CD14-positive monocyte (primary cell): ENCODE data around the gene FAM9C. TPM values are rescaled to one million over a fixed set of nuclear protein-coding genes. Genes with fewer than 3 reads are reported as not detected.
"Not testable (repeated sequence)": the region's sequence is repeated elsewhere in the genome, so short reads cannot be mapped to it uniquely, and the experiment has no call there.

Source experiments
- DNase-seq, 3 donors: peaks; one replicate each; pipeline ENCODE4 v3.0.0-alpha.2; 2011 to 2022
- H2AFZ ChIP-seq: 2 replicates; pipeline ENCODE4 v1.6.0; 2012; ENCODE audit warnings: mild to moderate bottlenecking, low read depth, low read length, inconsistent platforms; ENCODE audit not compliant: insufficient read depth, poor library complexity, severe bottlenecking
- H3K27ac ChIP-seq, 2 donors: 1 replicate in 1 of 2; 2 replicates in 1 of 2; pipeline ENCODE4 v1.5.1; 2012 to 2013; ENCODE audit warnings: low read length in 2 of 2, control low read depth in 1 of 2, inconsistent platforms in 1 of 2, low read depth in 1 of 2, mild to moderate bottlenecking in 1 of 2
- H3K27me3 ChIP-seq, 2 donors: one replicate each; pipeline versions ENCODE4 v1.6.0 to v1.6.1; 2011 to 2013; ENCODE audit warnings: low read length in 2 of 2; ENCODE audit not compliant: control insufficient read depth in 2 of 2, insufficient read depth in 2 of 2
- H3K36me3 ChIP-seq, 2 donors: replicated peaks in 1 of 2; 1 replicate in 1 of 2; 2 replicates in 1 of 2; pipeline versions ENCODE4 v1.5.1 to v1.6.1; 2012 to 2013; ENCODE audit warnings: low read length in 2 of 2, control low read depth in 1 of 2, inconsistent platforms in 1 of 2, mild to moderate bottlenecking in 1 of 2; ENCODE audit not compliant: insufficient read depth in 2 of 2, control insufficient read depth in 1 of 2
- H3K4me1 ChIP-seq, 2 donors: 1 replicate in 1 of 2; 2 replicates in 1 of 2; pipeline versions ENCODE4 v1.5.1 to v1.6.1; 2012 to 2013; ENCODE audit warnings: low read length in 2 of 2, control low read depth in 1 of 2, inconsistent platforms in 1 of 2, mild to moderate bottlenecking in 1 of 2, moderate library complexity in 1 of 2; ENCODE audit not compliant: insufficient read depth in 2 of 2, control insufficient read depth in 1 of 2
- H3K4me2 ChIP-seq: replicated peaks from 2 replicates; pipeline ENCODE3; 2012; ENCODE audit warnings: low read length, moderate library complexity, mild to moderate bottlenecking; ENCODE audit not compliant: poor library complexity, severe bottlenecking; ENCODE audit errors: extremely low read depth
- H3K4me3 ChIP-seq, 3 experiments: fragments of 200-600 bp in 1 of 3; sonication (generic) in 1 of 3; replicated peaks in 1 of 3; 1 replicate in 2 of 3; 2 replicates in 1 of 3; pipeline ENCODE4 v1.5.1; 2011 to 2013; ENCODE audit warnings: low read length in 3 of 3, mild to moderate bottlenecking in 3 of 3, control low read depth in 2 of 3, low read depth in 2 of 3, inconsistent platforms in 1 of 3, moderate library complexity in 1 of 3
- H3K79me2 ChIP-seq: 2 replicates; pipeline ENCODE4 v1.6.0; 2012; ENCODE audit warnings: mild to moderate bottlenecking, control low read depth, inconsistent platforms, low read length, moderate library complexity; ENCODE audit not compliant: insufficient read depth
- H3K9ac ChIP-seq: 2 replicates; pipeline ENCODE4 v1.6.0; 2017; ENCODE audit warnings: low read length, mild to moderate bottlenecking; ENCODE audit not compliant: insufficient read depth, poor library complexity, severe bottlenecking
- H3K9me3 ChIP-seq, 2 donors: replicated peaks in 1 of 2; 1 replicate in 1 of 2; 2 replicates in 1 of 2; pipeline versions ENCODE4 v1.5.1 to v1.6.1; 2012 to 2013; ENCODE audit warnings: low read length in 2 of 2, control low read depth in 1 of 2; ENCODE audit not compliant: control insufficient read depth in 1 of 2, insufficient read depth in 1 of 2
- H4K20me1 ChIP-seq: 2 replicates; pipeline ENCODE4 v1.6.0; 2012; ENCODE audit warnings: mild to moderate bottlenecking, low read length, control low read depth, moderate library complexity; ENCODE audit not compliant: insufficient read depth
- H3K27ac Mint-ChIP-seq, 7 donors: one replicate each; pipeline ENCODE4 v1.8.0; 2020; ENCODE audit warnings: mild to moderate bottlenecking in 7 of 7, mixed read lengths in 7 of 7, moderate library complexity in 6 of 7, inconsistent platforms in 2 of 7
- H3K27me3 Mint-ChIP-seq, 3 donors: one replicate each; pipeline ENCODE4 v1.8.0; 2021 to 2022; ENCODE audit warnings: low read depth in 3 of 3, mild to moderate bottlenecking in 3 of 3, mixed read lengths in 3 of 3, moderate library complexity in 3 of 3, inconsistent platforms in 1 of 3
- H3K36me3 Mint-ChIP-seq, 2 donors: one replicate each; pipeline ENCODE4 v1.8.0; 2020; ENCODE audit warnings: mixed read lengths in 2 of 2, inconsistent platforms in 1 of 2, mild to moderate bottlenecking in 1 of 2
- H3K4me1 Mint-ChIP-seq: one replicate; pipeline ENCODE4 v1.8.0; 2020; ENCODE audit warnings: mild to moderate bottlenecking, mixed read lengths
- H3K4me3 Mint-ChIP-seq, 2 donors: one replicate each; pipeline ENCODE4 v1.8.0; 2020; ENCODE audit warnings: mild to moderate bottlenecking in 2 of 2, mixed read lengths in 2 of 2, moderate library complexity in 1 of 2
- H3K9me3 Mint-ChIP-seq, 7 donors: one replicate each; pipeline ENCODE4 v1.8.0; 2020 to 2022; ENCODE audit warnings: mixed read lengths in 7 of 7, mild to moderate bottlenecking in 6 of 7, moderate library complexity in 6 of 7, inconsistent platforms in 2 of 7
- CTCF ChIP-seq: fragments of 200-600 bp; IDR thresholded peaks from one replicate; pipeline ENCODE4 v1.8.0; 2022; ENCODE audit warnings: antibody characterized with exemption, mild to moderate bottlenecking
- WGBS: methylation state at CpG from one replicate; pipeline ENCODE4 v1.1.5; 2013; ENCODE audit warnings: missing lambda C conversion rate; ENCODE audit not compliant: insufficient coverage; 5-methylcytosine and 5-hydroxymethylcytosine counted together
- intact Hi-C, 2 donors: fragments of 100-400 bp; cut with micrococcal nuclease; formaldehyde crosslinking; loops; one replicate each; pipeline versions ENCODE4 v1.15.0 to v1.15.1; 2023
- polyA plus RNA-seq, 3 donors: library from polyadenylated mRNA; depleted of rRNA in 1 of 3; unstranded in 2 of 3; stranded (reverse) in 1 of 3; fragments of 300-500 nt in 2 of 3; fragments of >200 nt in 1 of 3; fragmentation: Illumina TruSeq in 2 of 3; gene quantifications; 1 replicate in 2 of 3; 2 replicates in 1 of 3; pipeline ENCODE4 v1.2.3, GENCODE V29; 2012 to 2021

FAM9C gene
- polyA plus RNA-seq, 3 donors: not detected

GRCh38 chrX:13088156-13088487 lies 43.7 kb upstream of the FAM9C start:
- intact Hi-C loops: loop anchor here in 1 of 2 donors (10.0 kb wide), 1 partner anchor 83 kb away; no protein-coding TSS in a partner anchor
- TF ChIP-seq CTCF: no peak
- Histone ChIP-seq H3K79me2 (peaks cover 28% of the 10 kb centered on the region), H3K4me3 (peak overlapping the region in 1 of 3 experiments; percentile 2), H3K9ac (peak overlapping the region; percentile 52), H3K4me1 (peaks cover 96 to 98% of the 10 kb centered on the region in 2 donors), H3K9me3 (no peaks in the 10 kb centered on the region), H3K27me3 (peaks cover 0 to 6% of the 10 kb centered on the region in 2 donors), H2AFZ (no peak overlapping the region), H3K4me2 (peak overlapping the region; percentile 8), H3K27ac (peak overlapping the region; percentile 95 to 99), H4K20me1 (no peaks in the 10 kb centered on the region), H3K36me3 (no peaks in the 10 kb centered on the region)
- Mint-ChIP-seq H3K9me3 (peaks cover 0 to 15% (median 7%) of the 10 kb centered on the region in 7 donors), H3K27ac (peak overlapping the region; percentile 93 to 98 (median 98)), H3K27me3 (peaks cover 0 to 27% (median 0%) of the 10 kb centered on the region in 3 donors), H3K4me3 (peak overlapping the region; percentile 34 to 71), H3K36me3 (peaks cover 0 to 7% of the 10 kb centered on the region in 2 donors), H3K4me1 (peaks cover 80% of the 10 kb centered on the region)
- peak in 1 of 3 donors; percentile 28 for DNase-seq
- WGBS: 0% methylated on average over 1 of the region's 5 CpGs

- no peaks in the 10 kb centered on the region for H4K20me1 ChIP-seq
- H3K27ac Mint-ChIP-seq: peak overlapping the region; percentile 93 to 98 (median 98)
- peak overlapping the region; percentile 52 for H3K9ac ChIP-seq
- no peak for TF ChIP-seq CTCF
- H2AFZ ChIP-seq: no peak overlapping the region
- peaks cover 28% of the 10 kb centered on the region for H3K79me2 ChIP-seq
- H3K27me3 ChIP-seq: peaks cover 0 to 6% of the 10 kb centered on the region in 2 donors
- intact Hi-C loops: loop anchor here in 1 of 2 donors (10.0 kb wide), 1 partner anchor 83 kb away; no protein-coding TSS in a partner anchor
- H3K36me3 Mint-ChIP-seq: peaks cover 0 to 7% of the 10 kb centered on the region in 2 donors
- H3K9me3 Mint-ChIP-seq: peaks cover 0 to 10% (median 4%) of the 10 kb centered on the region in 7 donors
- peaks cover 96 to 98% of the 10 kb centered on the region in 2 donors for H3K4me1 ChIP-seq
- H3K9me3 ChIP-seq: no peaks in the 10 kb centered on the region
- H3K27ac ChIP-seq: peak overlapping the region; percentile 95 to 99
- peaks cover 80% of the 10 kb centered on the region for H3K4me1 Mint-ChIP-seq
- peak; percentile 90 to 94 (median 92) for DNase-seq
- peak overlapping the region; percentile 34 to 46 for H3K4me3 Mint-ChIP-seq
- peak overlapping the region in 1 of 3 experiments; percentile 2 for H3K4me3 ChIP-seq
- peak overlapping the region; percentile 8 for H3K4me2 ChIP-seq
- H3K36me3 ChIP-seq: no peaks in the 10 kb centered on the region
- no CpG with 5 or more reads among the region's 10 CpGs for WGBS
- peaks cover 0 to 21% (median 0%) of the 10 kb centered on the region in 3 donors for H3K27me3 Mint-ChIP-seq
Measured at GRCh38 chrX:13087322-13088155, 43.1 kb upstream of the FAM9C start.

GRCh38 chrX:13086793-13087321 lies 42.4 kb upstream of the FAM9C start:
- H3K79me2 ChIP-seq: peaks cover 28% of the 10 kb centered on the region
- not testable (repeated sequence) for H3K9me3 Mint-ChIP-seq, H3K27me3 ChIP-seq, DNase-seq, H3K9me3 ChIP-seq, H3K4me3 Mint-ChIP-seq, H3K4me3 ChIP-seq, H2AFZ ChIP-seq, H3K36me3 Mint-ChIP-seq, H4K20me1 ChIP-seq, H3K36me3 ChIP-seq, H3K4me2 ChIP-seq
- peaks cover 96 to 98% of the 10 kb centered on the region in 2 donors for H3K4me1 ChIP-seq
- H3K4me1 Mint-ChIP-seq: peaks cover 83% of the 10 kb centered on the region
- H3K27ac ChIP-seq: peak overlapping the region; percentile 95 to 99
- peaks cover 0 to 22% (median 0%) of the 10 kb centered on the region in 3 donors for H3K27me3 Mint-ChIP-seq
- intact Hi-C loops: loop anchor here in 1 of 2 donors (10.0 kb wide), 1 partner anchor 82 kb away; no protein-coding TSS in a partner anchor
- no CpG with 5 or more reads among the region's 8 CpGs for WGBS
- H3K9ac ChIP-seq: peak overlapping the region; percentile 65
- H3K27ac Mint-ChIP-seq: peak overlapping the region; percentile 93 to 98 (median 98)
